SK-N-SH treated with all-trans-retinoic acid at 6 μM for 48 hours (cell line): ENCODE data around the gene PRRC1.

Experiments
- ATAC-seq: fragments of 200-7000 bp; cut with Tn5 transposase; 3 replicates; pipeline ENCODE4 v1.9.1; 2020; ENCODE audit warnings: mild to moderate bottlenecking, moderate library complexity
- ARNTL ChIP-seq: fragments of 450-650 bp; formaldehyde crosslinking; IDR thresholded peaks from 2 replicates; pipeline ENCODE4 v1.5.0; 2020; ENCODE audit warnings: low read depth, mild to moderate bottlenecking, moderate library complexity, borderline replicate concordance
- BACH2 ChIP-seq: fragments of 250-450 bp; sonication (Bioruptor Pico); IDR thresholded peaks from 2 replicates; pipeline ENCODE4 v1.9.0; 2021; ENCODE audit warnings: mild to moderate bottlenecking, borderline replicate concordance
- CREB5 ChIP-seq: fragments of 250-450 bp; sonication (Bioruptor Pico); IDR thresholded peaks from 2 replicates; pipeline ENCODE4 v1.5.1; 2020; ENCODE audit warnings: low read depth, mild to moderate bottlenecking, moderate library complexity
- CSRNP3 ChIP-seq: fragments of 250-450 bp; sonication (Bioruptor Pico); IDR thresholded peaks from 2 replicates; pipeline ENCODE4 v1.5.1; 2021; ENCODE audit warnings: mild to moderate bottlenecking, moderate library complexity
- GLIS3 ChIP-seq: fragments of 250-450 bp; sonication (Bioruptor Pico); IDR thresholded peaks from 2 replicates; pipeline ENCODE4 v1.5.0; 2020; ENCODE audit warnings: mild to moderate bottlenecking, moderate library complexity
- ISL1 ChIP-seq: fragments of 250-450 bp; sonication (Bioruptor Pico); IDR thresholded peaks from 2 replicates; pipeline ENCODE4 v2.1.2; 2022; ENCODE audit warnings: mild to moderate bottlenecking, moderate library complexity
- PATZ1 ChIP-seq: fragments of 250-450 bp; sonication (Bioruptor Pico); IDR thresholded peaks from 2 replicates; pipeline ENCODE4 v1.8.0; 2020; ENCODE audit warnings: mild to moderate bottlenecking, moderate library complexity, borderline replicate concordance
- POU6F1 ChIP-seq: fragments of 250-450 bp; sonication (Bioruptor Pico); IDR thresholded peaks from 2 replicates; pipeline ENCODE4 v1.8.0; 2021; ENCODE audit warnings: low read depth, mild to moderate bottlenecking, moderate library complexity, borderline replicate concordance
- PPARA ChIP-seq: fragments of 250-450 bp; sonication (Bioruptor Pico); IDR thresholded peaks from 2 replicates; pipeline ENCODE4 v1.5.0; 2020; ENCODE audit warnings: mild to moderate bottlenecking, borderline replicate concordance
- RARB ChIP-seq: fragments of 250-450 bp; sonication (Bioruptor Pico); IDR thresholded peaks from 2 replicates; pipeline ENCODE4 v1.8.0; 2021; ENCODE audit warnings: mild to moderate bottlenecking, moderate library complexity
- SNAI2 ChIP-seq: fragments of 250-450 bp; sonication (Bioruptor Pico); IDR thresholded peaks from 2 replicates; pipeline ENCODE4 v1.5.0; 2020; ENCODE audit warnings: mild to moderate bottlenecking, moderate library complexity
- TCF4 ChIP-seq: fragments of 250-450 bp; sonication (Bioruptor Pico); IDR thresholded peaks from 2 replicates; pipeline ENCODE4 v1.8.0; 2021; ENCODE audit warnings: mild to moderate bottlenecking, moderate library complexity, borderline replicate concordance
- TOX ChIP-seq: fragments of 250-450 bp; sonication (Bioruptor Pico); IDR thresholded peaks from 2 replicates; pipeline ENCODE4 v1.8.0; 2021; ENCODE audit warnings: mild to moderate bottlenecking, moderate library complexity, borderline replicate concordance
- TSHZ2 ChIP-seq: fragments of 250-450 bp; sonication (Bioruptor Pico); IDR thresholded peaks from 2 replicates; pipeline ENCODE4 v1.5.0; 2020; ENCODE audit warnings: mild to moderate bottlenecking, moderate library complexity
- ZFP3 ChIP-seq: fragments of 250-450 bp; sonication (Bioruptor Pico); IDR thresholded peaks from 2 replicates; pipeline ENCODE4 v1.5.0; 2020; ENCODE audit warnings: mild to moderate bottlenecking, moderate library complexity
- ZFP30 ChIP-seq: fragments of 450-650 bp; formaldehyde crosslinking; IDR thresholded peaks from 2 replicates; pipeline ENCODE4 v1.5.0; 2022; ENCODE audit warnings: mild to moderate bottlenecking, moderate library complexity
- ZNF70 ChIP-seq: fragments of 450-650 bp; formaldehyde crosslinking; IDR thresholded peaks from 2 replicates; pipeline ENCODE4 v1.5.0; 2020; ENCODE audit warnings: mild to moderate bottlenecking, moderate library complexity
- ZNF8 ChIP-seq: fragments of 450-650 bp; formaldehyde crosslinking; IDR thresholded peaks from 2 replicates; pipeline ENCODE4 v1.5.0; 2020; ENCODE audit warnings: mild to moderate bottlenecking, moderate library complexity

The PRRC1 gene

GRCh38 chr5:127595484-127596368 lies 78.3 kb downstream of the PRRC1 start:
- no peak for ATAC-seq
- no peak for TF ChIP-seq ZFP3
- TF ChIP-seq ZNF70 (CRISPR knock-in tag), result no peak
- TF ChIP-seq CREB5 (CRISPR knock-in tag), result no peak
- no peak for TF ChIP-seq ISL1 (CRISPR knock-in tag)
- no peak for TF ChIP-seq TSHZ2 (CRISPR knock-in tag)
- no peak for TF ChIP-seq TCF4 (CRISPR knock-in tag)
- TF ChIP-seq ARNTL (CRISPR knock-in tag), result no peak
- TF ChIP-seq POU6F1 (CRISPR knock-in tag), result no peak
- no peak for TF ChIP-seq BACH2 (CRISPR knock-in tag)
- TF ChIP-seq PATZ1 (CRISPR knock-in tag), result no peak

- TF ChIP-seq ZNF8 (CRISPR knock-in tag) (no peak), TSHZ2 (CRISPR knock-in tag) (no peak), ZNF70 (CRISPR knock-in tag) (no peak), CSRNP3 (CRISPR knock-in tag) (no peak), PPARA (CRISPR knock-in tag) (no peak), ZFP3 (no peak), BACH2 (CRISPR knock-in tag) (no peak), TCF4 (CRISPR knock-in tag) (no peak), SNAI2 (no peak), TOX (CRISPR knock-in tag) (no peak), ARNTL (CRISPR knock-in tag) (no peak), RARB (CRISPR knock-in tag) (no peak), ZFP30 (CRISPR knock-in tag) (no peak), ISL1 (CRISPR knock-in tag) (no peak), GLIS3 (CRISPR knock-in tag) (no peak), POU6F1 (CRISPR knock-in tag) (no peak)
- ATAC-seq, result no peak
Observed at GRCh38 chr5:127596501-127596900, 79.1 kb downstream of the PRRC1 start.
